HG03432 (cell line): ENCODE measurements around the gene SNAI3.

Source experiments
- ATAC-seq: cut with Tn5 transposase; IDR thresholded peaks from one replicate; pipeline ENCODE4 v1.9.1; 2021; ENCODE audit warnings: mild to moderate bottlenecking, moderate library complexity; ENCODE audit not compliant: unreplicated experiment

Gene SNAI3

GRCh38 chr16:88651989-88652761, 34.1 kb downstream of the SNAI3 start:
- peak; percentile 1 for ATAC-seq

GRCh38 chr16:88651276-88651988, 34.9 kb downstream of the SNAI3 start:
- ATAC-seq: peak; percentile 76

GRCh38 chr16:88650749-88651275, 35.5 kb downstream of the SNAI3 start, which contains the start of gene CYBA:
CYBA (minus strand) TSS chr16:88651053; CDS start chr16:88651013, 40 bp downstream.
- peak; percentile 71 for ATAC-seq

GRCh38 chr16:88649924-88650748, 36.2 kb downstream of the SNAI3 start:
- peak; percentile 11 for ATAC-seq

- no peak for ATAC-seq
These were observed 36.9 kb downstream of the SNAI3 start for GRCh38 chr16:88649195-88649923.

- ATAC-seq: no peak
These were observed 38.9 kb downstream of the SNAI3 start for GRCh38 chr16:88647178-88648070.

- ATAC-seq: no peak
These were observed 39.8 kb downstream of the SNAI3 start for GRCh38 chr16:88646345-88647034.

GRCh38 chr16:88645941-88646340, 40.4 kb downstream of the SNAI3 start:
- no peak for ATAC-seq

GRCh38 chr16:88645455-88645854, 40.9 kb downstream of the SNAI3 start:
- ATAC-seq: no peak

- ATAC-seq: no peak
These were observed 42.7 kb downstream of the SNAI3 start for GRCh38 chr16:88643644-88643932.

- ATAC-seq: no peak
These were observed 43.2 kb downstream of the SNAI3 start for GRCh38 chr16:88642881-88643643.

GRCh38 chr16:88640498-88641247, 45.6 kb downstream of the SNAI3 start:
- no peak for ATAC-seq

GRCh38 chr16:88640039-88640495, 46.2 kb downstream of the SNAI3 start:
- ATAC-seq: no peak

GRCh38 chr16:88639231-88640038, 46.9 kb downstream of the SNAI3 start:
- ATAC-seq: no peak

- ATAC-seq: no peak
These were observed 47.7 kb downstream of the SNAI3 start, which contains the start of gene IL17C for GRCh38 chr16:88638323-88639230. IL17C (plus strand) TSS chr16:88638572; CDS start chr16:88638642, 70 bp downstream.
